HG02943 (cell line): Measurements from ENCODE around the gene POLR1B.
A peak's percentile ranks its signal among the peaks of the same experiment; 100 is the strongest.

Source experiments
- ATAC-seq: cut with Tn5 transposase; IDR thresholded peaks from one replicate; pipeline ENCODE4 v1.9.1; 2021; ENCODE audit warnings: mild to moderate bottlenecking, low read depth, moderate library complexity; ENCODE audit not compliant: unreplicated experiment

POLR1B gene

GRCh38 chr2:112541315-112542122 is 746 bp upstream of the POLR1B start:
- peak; percentile 75 for ATAC-seq

DNA sequence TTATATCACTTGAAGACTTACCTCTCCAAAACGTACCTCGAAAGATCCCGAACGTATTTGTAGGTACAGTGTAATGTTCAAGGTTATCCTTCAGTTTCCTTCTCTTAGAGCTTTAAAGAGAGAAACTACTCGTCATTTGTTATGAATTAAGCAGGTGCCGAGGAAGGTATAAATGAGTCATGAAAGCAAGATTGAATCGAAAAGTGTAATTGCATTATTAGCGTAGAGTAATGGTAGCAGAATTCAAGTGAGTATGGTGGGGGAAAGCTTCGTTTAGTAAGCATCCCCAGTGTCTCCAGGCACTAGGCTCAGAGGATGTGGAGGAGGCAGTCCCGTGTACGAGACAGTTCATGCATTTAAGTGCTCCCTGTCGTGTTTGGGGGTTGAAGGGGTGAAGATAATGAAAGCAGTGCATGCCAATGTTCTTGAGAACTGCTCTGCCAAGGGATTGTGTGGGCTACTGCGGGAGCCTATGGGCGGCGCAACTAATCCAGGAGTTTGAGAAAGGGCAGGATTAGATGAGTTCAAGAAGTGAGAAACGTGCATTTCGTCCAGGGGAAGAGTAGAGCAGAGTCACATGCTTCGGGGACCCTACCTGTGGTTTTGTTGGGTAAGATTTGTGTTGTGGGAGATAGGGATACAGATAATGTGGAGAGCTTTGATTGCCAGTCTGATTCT is 858 bp downstream of the POLR1B start:
- ATAC-seq, result no peak

- no peak for ATAC-seq
These were observed 5.1 kb downstream of the POLR1B start for GRCh38 chr2:112547333-112547732.

- no peak for ATAC-seq
These were observed 6.7 kb downstream of the POLR1B start for GRCh38 chr2:112548980-112549379.

DNA sequence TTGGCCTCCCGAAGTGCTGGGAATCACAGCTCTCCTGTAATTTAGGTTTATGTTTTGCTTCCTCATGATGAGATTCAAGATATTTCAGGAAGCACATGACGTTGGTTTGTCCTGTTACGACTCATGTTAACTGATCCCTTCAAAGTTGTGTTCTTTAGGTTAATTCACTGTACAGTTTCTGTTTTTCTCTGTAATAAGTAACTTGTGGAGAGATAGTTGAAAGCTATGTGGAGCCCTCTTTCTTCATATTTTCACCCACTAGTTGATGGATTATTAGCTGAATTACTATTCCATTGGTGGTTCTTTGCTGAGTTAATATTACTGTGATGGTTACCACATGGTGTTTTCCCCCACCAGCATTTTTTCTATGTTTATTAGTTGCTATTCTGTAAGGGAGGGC is 23.8 kb downstream of the POLR1B start:
- ATAC-seq, result peak; percentile 74

DNA sequence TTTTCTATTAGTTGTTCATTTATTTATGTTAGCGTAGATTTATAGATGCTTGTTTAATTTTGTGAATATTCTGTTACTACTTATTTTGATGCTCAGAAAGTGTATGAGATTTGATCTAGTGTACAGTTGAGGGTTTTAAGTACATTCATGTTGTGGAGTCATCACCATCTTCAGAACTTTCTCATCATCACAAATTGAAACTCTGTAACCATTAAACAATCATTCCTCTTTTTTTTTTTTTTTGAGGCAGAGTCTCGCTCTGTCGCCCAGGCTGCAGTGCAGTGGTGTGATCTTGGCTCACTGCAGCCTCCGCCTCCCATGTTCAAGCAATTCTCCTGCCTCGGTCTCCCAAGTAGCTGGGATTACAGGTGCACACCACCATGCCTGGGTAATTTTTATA is 24.2 kb downstream of the POLR1B start:
- ATAC-seq, result peak; percentile 29

GRCh38 chr2:112572005-112572404 is 29.7 kb downstream of the POLR1B start:
- ATAC-seq, result no peak

- ATAC-seq, result no peak
These were observed 35.5 kb downstream of the POLR1B start for GRCh38 chr2:112577756-112578155.

DNA sequence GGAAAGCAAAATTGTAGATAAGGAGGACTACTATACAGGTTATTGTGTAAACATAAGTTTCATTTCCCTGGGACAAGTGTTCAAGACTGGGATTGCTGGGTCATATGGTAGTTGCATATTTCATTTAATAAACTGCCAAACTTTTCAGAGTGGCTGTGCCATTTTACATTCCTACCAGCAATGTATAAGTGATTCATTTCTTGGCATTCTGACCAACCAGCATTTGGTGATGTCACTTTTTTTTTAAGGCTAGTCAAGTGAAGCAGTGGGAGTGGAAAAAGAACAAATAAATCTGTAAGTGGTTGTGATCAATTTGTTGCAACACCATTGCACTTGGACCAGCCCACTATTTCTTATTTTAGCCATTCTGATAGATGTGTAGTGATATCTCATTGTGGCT is 37.0 kb downstream of the POLR1B start:
- ATAC-seq, result no peak

GRCh38 chr2:112580084-112580483 is 37.8 kb downstream of the POLR1B start:
- no peak for ATAC-seq

- ATAC-seq, result no peak
These were observed 40.1 kb downstream of the POLR1B start for GRCh38 chr2:112582314-112582746.

DNA sequence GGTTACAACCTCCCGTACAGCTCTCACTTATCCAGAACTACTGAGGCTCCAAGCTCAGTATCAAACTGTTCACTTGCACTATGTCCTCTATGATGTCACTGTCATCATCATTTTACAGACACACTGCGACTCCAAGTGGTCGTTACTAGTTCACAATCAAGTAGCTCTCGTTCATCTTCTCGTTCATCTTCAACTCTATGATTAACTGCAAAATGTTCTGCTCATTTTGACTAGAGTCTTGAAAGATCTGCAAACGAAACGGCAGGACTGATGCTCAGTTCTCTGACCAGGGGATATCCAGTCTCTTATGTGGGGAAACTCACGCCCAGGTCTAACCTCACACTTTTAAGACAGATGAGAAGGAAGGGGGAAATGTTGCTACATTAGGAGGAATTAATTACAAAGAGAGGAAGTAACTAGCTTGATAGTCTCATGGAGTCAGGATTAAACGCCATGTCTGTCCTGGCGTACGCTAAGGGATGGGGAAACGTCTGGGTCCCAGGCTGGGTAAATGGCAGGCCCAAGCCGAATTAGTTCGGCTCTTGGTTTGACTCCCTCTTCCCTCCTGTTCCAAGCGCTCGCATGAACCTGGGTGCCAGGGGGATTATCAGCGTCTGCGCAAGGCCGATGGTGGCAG is 41.4 kb downstream of the POLR1B start:
- ATAC-seq, result no peak

DNA sequence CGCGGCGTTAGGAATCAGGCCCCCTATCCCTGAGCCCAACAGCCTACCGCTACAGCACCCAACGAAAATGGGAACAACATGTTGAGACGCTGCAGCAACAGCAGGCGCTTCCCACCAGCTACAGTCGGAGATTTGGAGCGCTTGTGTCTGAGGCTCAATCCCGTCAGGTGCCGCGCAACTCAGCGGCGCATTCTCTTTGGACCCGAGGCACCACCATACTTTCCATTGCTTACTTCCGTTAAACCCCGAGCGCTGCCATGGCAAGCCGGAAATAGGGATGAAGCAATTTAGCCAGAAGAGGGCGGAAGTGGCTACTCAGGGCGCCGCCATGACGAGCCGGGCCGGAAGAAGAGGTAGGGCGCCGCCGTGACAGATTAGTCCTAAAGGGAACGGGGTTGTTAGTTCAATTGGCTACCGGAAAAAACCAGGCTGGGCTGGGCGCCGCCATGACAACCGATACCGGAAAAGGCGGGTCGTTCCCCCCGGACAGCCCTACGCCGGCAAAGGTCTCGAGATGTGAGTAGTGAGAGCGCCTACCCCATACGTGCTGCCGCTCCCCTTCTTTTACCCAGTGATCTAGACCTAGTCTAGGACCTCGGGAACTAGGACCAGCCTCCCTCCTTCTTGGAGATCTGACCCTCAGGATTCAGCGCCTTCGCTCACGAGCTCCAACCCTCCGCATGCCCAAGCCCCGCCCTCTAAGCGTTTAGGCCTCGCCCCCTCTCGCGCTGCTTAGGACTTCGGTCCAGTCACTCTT is 42.0 kb downstream of the POLR1B start, which contains the start of gene CHCHD5:
TSS of gene CHCHD5 (plus strand) at position 476 of the 757 bp plus-strand sequence. CDS start at position 515, 39 bp downstream.
- ATAC-seq, result peak; percentile 89

- ATAC-seq, result no peak
These were observed 42.6 kb downstream of the POLR1B start for GRCh38 chr2:112584891-112585250.

DNA sequence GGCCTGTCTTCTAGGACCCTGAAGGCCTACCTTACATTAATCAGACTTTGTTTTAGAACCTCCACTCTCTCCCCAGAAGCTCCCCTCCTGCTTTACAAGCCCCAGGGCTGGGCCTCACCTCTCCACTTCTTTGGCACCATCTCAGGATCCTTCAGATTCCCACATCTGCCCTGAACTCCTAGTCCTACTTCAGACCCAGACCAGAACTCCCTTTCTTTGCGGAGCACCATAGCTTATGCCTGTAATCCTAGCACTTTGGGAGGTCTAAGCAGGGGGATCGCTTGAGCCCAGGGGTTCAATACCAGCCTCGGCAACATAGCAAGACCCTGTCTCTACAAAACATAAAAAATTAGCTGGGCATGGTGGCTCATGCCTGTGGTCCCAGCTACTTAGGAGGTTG is 43.1 kb downstream of the POLR1B start:
- no peak for ATAC-seq

DNA sequence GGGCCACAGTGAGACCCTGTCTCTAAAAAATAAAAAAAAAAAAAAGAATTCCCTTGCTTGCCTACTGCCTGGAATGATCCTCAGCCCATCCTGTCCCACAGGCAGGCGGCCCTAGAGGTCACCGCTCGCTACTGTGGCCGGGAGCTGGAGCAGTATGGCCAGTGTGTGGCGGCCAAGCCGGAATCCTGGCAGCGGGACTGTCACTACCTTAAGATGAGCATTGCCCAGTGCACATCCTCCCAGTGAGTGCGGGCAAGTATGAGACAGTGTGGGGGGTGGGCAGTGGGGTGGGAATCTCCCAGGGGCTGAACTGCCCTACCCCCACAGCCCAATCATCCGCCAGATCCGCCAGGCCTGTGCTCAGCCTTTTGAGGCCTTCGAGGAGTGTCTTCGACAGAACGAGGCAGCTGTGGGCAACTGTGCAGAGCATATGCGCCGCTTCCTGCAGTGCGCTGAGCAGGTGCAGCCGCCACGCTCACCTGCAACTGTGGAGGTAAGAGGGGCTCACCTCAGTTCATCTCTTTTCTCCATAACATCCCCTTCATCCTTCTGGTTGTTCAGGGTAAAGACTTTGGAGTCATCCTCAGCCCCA is 43.7 kb downstream of the POLR1B start:
- ATAC-seq, result no peak

DNA sequence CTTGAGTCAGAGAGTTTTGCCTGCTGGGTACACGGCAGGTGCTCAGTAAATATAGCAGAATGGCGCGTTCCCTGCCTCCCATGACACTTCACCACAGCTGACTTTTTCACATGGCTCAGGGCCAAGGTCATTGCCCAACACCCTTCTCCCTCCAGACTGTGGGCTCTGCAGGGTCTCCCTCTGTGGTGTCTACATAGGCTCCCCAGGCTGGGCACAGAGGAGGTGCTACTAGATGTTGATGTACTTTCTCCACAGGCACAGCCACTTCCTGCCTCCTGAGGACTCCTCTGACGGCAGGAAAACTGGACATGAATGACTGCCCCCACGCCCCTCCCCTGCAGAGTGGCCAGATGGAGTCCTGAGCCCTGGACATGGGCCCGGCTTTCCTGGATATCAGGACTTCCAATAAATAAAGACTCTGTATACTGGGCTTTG is 46.4 kb downstream of the POLR1B start:
- ATAC-seq, result no peak

GRCh38 chr2:112591413-112591812 is 49.1 kb downstream of the POLR1B start:
- no peak for ATAC-seq

- no peak for ATAC-seq
These were observed 51.5 kb downstream of the POLR1B start for GRCh38 chr2:112593736-112594135.
